Measurements from ENCODE around the gene KASH5. TPM values are rescaled to one million over a fixed set of nuclear protein-coding genes. Genes with fewer than 3 reads are reported as not detected.

Gene KASH5
- total and polyA plus RNA-seq, 2 of the 8 experiments (the other 6 are each of a cell fraction or from before 2014, with no cell fraction given): 0.05 to 0.19 TPM

- Histone ChIP-seq H2AFZ (ENCODE audit: low read length) (no peak overlapping the region), H2BK5ac (ENCODE audit: low read depth, low read length) (no peak overlapping the region), H2AK5ac (ENCODE audit: low read depth, low read length) (no peak overlapping the region), H3K4me1 (replicated peaks in 1 of 4; ENCODE audit: control insufficient read depth in 3 of 4, insufficient read depth in 4 of 4, low read length in 3 of 4) (peaks cover 0 to 8% (median 3%) of the 10 kb centered on the region in 4 experiments; a peak in 6 of 7 replicates), H2BK15ac (ENCODE audit: low read length) (no peak overlapping the region), H4K20me1 (replicated peaks in 1 of 2; ENCODE audit: control insufficient read depth in 1 of 2, insufficient read depth in 2 of 2, low read length in 2 of 2) (no peaks in the 10 kb centered on the region), H4K5ac (ENCODE audit: insufficient read length, low read depth, low read length) (no peak overlapping the region), H2BK12ac (ENCODE audit: low read depth, low read length) (no peak overlapping the region), H3K14ac (ENCODE audit: insufficient read length) (no peak overlapping the region), H3K23ac (ENCODE audit: insufficient read length) (no peak overlapping the region), H3K36me3 (ENCODE audit: control insufficient read depth in 2 of 4, insufficient read depth in 4 of 4, low read length in 3 of 4) (peaks cover 2 to 8% (median 5%) of the 10 kb centered on the region in 4 experiments; a peak in 4 of 8 replicates), H2BK120ac (replicated peaks; ENCODE audit: low read depth, low read length) (no peak overlapping the region), H3K4me2 (ENCODE audit: insufficient read depth in 1 of 2, low read depth in 2 of 2, low read length in 2 of 2) (no peak overlapping the region), H3K27me3 (replicated peaks in 1 of 4; ENCODE audit: control insufficient read depth in 3 of 4, extremely low read depth in 1 of 4, insufficient read depth in 3 of 4, low read length in 3 of 4) (no peaks in the 10 kb centered on the region), H3K9me3 (ENCODE audit: insufficient read depth in 2 of 2, low read depth in 1 of 2, low read length in 1 of 2) (no peaks in the 10 kb centered on the region; a peak in 1 of 4 replicates), H3K23me2 (ENCODE audit: low read depth, low read length) (no peaks in the 10 kb centered on the region), H3K27ac (ENCODE audit: low read depth, low read length) (no peak overlapping the region), H4K8ac (ENCODE audit: extremely low read depth, insufficient read depth, low read length) (no peak overlapping the region), H3K18ac (ENCODE audit: extremely low read depth, low read length) (no peak overlapping the region), H3K4me3 (ENCODE audit: extremely low read depth in 1 of 4, insufficient read depth in 2 of 4, low read depth in 3 of 4, low read length in 4 of 4) (no peak overlapping the region), H3K4ac (replicated peaks; ENCODE audit: insufficient read length, low read depth, low read length) (no peak overlapping the region), H3K9ac (replicated peaks in 1 of 4; ENCODE audit: extremely low read depth in 1 of 4, low read depth in 3 of 4, low read length in 3 of 4) (no peak overlapping the region), H3K79me1 (ENCODE audit: low read depth, low read length) (no peaks in the 10 kb centered on the region), H2BK20ac (ENCODE audit: low read length) (no peak overlapping the region), H3K56ac (replicated peaks; ENCODE audit: insufficient read length, low read depth, low read length) (no peak overlapping the region), H3K79me2 (ENCODE audit: control insufficient read depth in 1 of 2, insufficient read depth in 2 of 2, low read length in 2 of 2) (no peaks in the 10 kb centered on the region), H4K91ac (replicated peaks; ENCODE audit: insufficient read length, low read length) (no peak overlapping the region)
- POLR2A ChIA-PET (ENCODE audit: partially characterized antibody): interaction anchor here (0.7 to 4.2 kb wide), 6 partner anchors 10 to 89 kb away, joined by 4 to 17 read pairs (median 8); partner anchors contain the start of genes ALDH16A1 and RPL13A
- FAIRE-seq (no peak), DNase-seq (ENCODE audit: low read depth in 1 of 2, low spot score in 2 of 2) (no peak)
- CTCF ChIA-PET (ENCODE audit: partially characterized antibody): interaction anchor here (1.0 to 2.4 kb wide), 5 partner anchors 8 to 138 kb away, joined by 3 to 8 read pairs (median 4); partner anchors contain the start of gene FLT3LG
- TF ChIP-seq RXRA (IDR thresholded peaks at IDR 0.05; ENCODE audit: insufficient read depth, low read depth, low read length) (no peak), SP1 (IDR thresholded peaks at IDR 0.05; ENCODE audit: low read depth, low read length) (no peak), NANOG (IDR thresholded peaks at IDR 0.05; ENCODE audit: insufficient read depth, low read depth, low read length, poor library complexity, severe bottlenecking) (no peak), RBBP5 (IDR thresholded peaks at IDR 0.05; ENCODE audit: borderline replicate concordance, low read depth, low read length) (no peak), CBX8 (IDR thresholded peaks at IDR 0.05; ENCODE audit: borderline replicate concordance, low read depth, low read length) (no peak), SUZ12 (IDR thresholded peaks at IDR 0.05; ENCODE audit: low read length) (no peak)
- WGBS, 2 experiments (ENCODE audit: extremely low coverage in 1 of 2, insufficient coverage in 1 of 2, insufficient read length in 1 of 2, insufficient replicate concordance in 2 of 2, low coverage in 1 of 2, low lambda C conversion rate in 2 of 2, missing lambda C conversion rate in 1 of 2): 85% methylated on average over 3 of the region's 3 CpGs; no CpG with 5 or more reads in 1 of the 2 experiments
Observed at GRCh38 chr19:49465371-49465770, 77.3 kb downstream of the KASH5 start.
